ENCODE results near the gene TAF1D. TPM values are rescaled to one million over a fixed set of nuclear protein-coding genes. Genes with fewer than 3 reads are reported as not detected.

Gene TAF1D
- polyA plus RNA-seq, 1 experiment, result 32.8 TPM

- H3K36me3 ChIP-seq (ENCODE audit: control insufficient read depth, insufficient read depth, low read length), result peaks cover 6% of the 10 kb centered on the region
- DNase-seq (ENCODE audit: low read depth), result no peak
- no peaks in the 10 kb centered on the region for H3K27me3 ChIP-seq (ENCODE audit: control insufficient read depth, insufficient read depth, low read length)
- H3K4me3 ChIP-seq (ENCODE audit: low read depth, low read length), result no peak overlapping the region
- no peak for TF ChIP-seq CTCF (IDR thresholded peaks at IDR 0.05; ENCODE audit: insufficient read depth, low read depth, low read length)
- ChIA-PET CTCF (interaction anchor here (0.6 to 1.5 kb wide), 2 partner anchors 9 to 120 kb away, joined by 3 to 4 read pairs; no protein-coding TSS in a partner anchor), POLR2A (no interaction called here)
Measured at GRCh38 chr11:93717501-93717900, 23.8 kb downstream of the TAF1D start.

- DNase-seq (ENCODE audit: low read depth), result no peak
- POLR2A ChIA-PET, result interaction anchor here (0.5 kb wide), 1 partner anchor 11 kb away, joined by 4 read pairs; no protein-coding TSS in a partner anchor
- CTCF ChIA-PET, result interaction anchor here (1.5 kb wide), 1 partner anchor 11 kb away, joined by 4 read pairs; no protein-coding TSS in a partner anchor
- Histone ChIP-seq H3K27me3 (ENCODE audit: control insufficient read depth, insufficient read depth, low read length) (no peaks in the 10 kb centered on the region), H3K4me3 (ENCODE audit: low read depth, low read length) (no peak overlapping the region), H3K36me3 (ENCODE audit: control insufficient read depth, insufficient read depth, low read length) (peaks cover 3% of the 10 kb centered on the region)
- no peak for TF ChIP-seq CTCF (IDR thresholded peaks at IDR 0.05; ENCODE audit: insufficient read depth, low read depth, low read length)
Measured at GRCh38 chr11:93715797-93716396, 25.4 kb downstream of the TAF1D start.

GRCh38 chr11:93712678-93713077 lies 28.6 kb downstream of the TAF1D start:
- Histone ChIP-seq H3K4me3 (ENCODE audit: low read depth, low read length) (no peak overlapping the region), H3K27me3 (ENCODE audit: control insufficient read depth, insufficient read depth, low read length) (no peaks in the 10 kb centered on the region), H3K36me3 (ENCODE audit: control insufficient read depth, insufficient read depth, low read length) (peaks cover 3% of the 10 kb centered on the region)
- CTCF ChIA-PET, result no interaction called here
- POLR2A ChIA-PET, result no interaction called here
- TF ChIP-seq CTCF (IDR thresholded peaks at IDR 0.05; ENCODE audit: insufficient read depth, low read depth, low read length), result no peak
- DNase-seq (ENCODE audit: low read depth), result no peak

- Histone ChIP-seq H3K36me3 (ENCODE audit: control insufficient read depth, insufficient read depth, low read length) (no peaks in the 10 kb centered on the region), H3K27me3 (ENCODE audit: control insufficient read depth, insufficient read depth, low read length) (no peaks in the 10 kb centered on the region), H3K4me3 (ENCODE audit: low read depth, low read length) (no peak overlapping the region)
- no peak for TF ChIP-seq CTCF (IDR thresholded peaks at IDR 0.05; ENCODE audit: insufficient read depth, low read depth, low read length)
- DNase-seq (ENCODE audit: low read depth), result no peak
- CTCF ChIA-PET, result interaction anchor here (0.6 kb wide), 1 partner anchor 55 kb away, joined by 4 read pairs; no protein-coding TSS in a partner anchor
- POLR2A ChIA-PET, result no interaction called here
Measured at GRCh38 chr11:93710239-93710638, 31.1 kb downstream of the TAF1D start.

- H3K36me3 ChIP-seq (ENCODE audit: control insufficient read depth, insufficient read depth, low read length), result no peaks in the 10 kb centered on the region
- ChIA-PET POLR2A (no interaction called here), CTCF (interaction anchor here (0.9 to 1.3 kb wide), 2 partner anchors 10 to 479 kb away, joined by 3 to 4 read pairs; no protein-coding TSS in a partner anchor)
- TF ChIP-seq CTCF (IDR thresholded peaks at IDR 0.05; ENCODE audit: insufficient read depth, low read depth, low read length), result no peak
- no peak for DNase-seq (ENCODE audit: low read depth)
- no peaks in the 10 kb centered on the region for H3K27me3 ChIP-seq (ENCODE audit: control insufficient read depth, insufficient read depth, low read length)
- no peak overlapping the region for H3K4me3 ChIP-seq (ENCODE audit: low read depth, low read length)
Measured at GRCh38 chr11:93704237-93704636, 37.1 kb downstream of the TAF1D start.

All from BJ (cell line).